ENCODE data around the gene TFR2.
A peak's percentile ranks its signal among the peaks of the same experiment; 100 is the strongest.

Gene TFR2

DNA sequence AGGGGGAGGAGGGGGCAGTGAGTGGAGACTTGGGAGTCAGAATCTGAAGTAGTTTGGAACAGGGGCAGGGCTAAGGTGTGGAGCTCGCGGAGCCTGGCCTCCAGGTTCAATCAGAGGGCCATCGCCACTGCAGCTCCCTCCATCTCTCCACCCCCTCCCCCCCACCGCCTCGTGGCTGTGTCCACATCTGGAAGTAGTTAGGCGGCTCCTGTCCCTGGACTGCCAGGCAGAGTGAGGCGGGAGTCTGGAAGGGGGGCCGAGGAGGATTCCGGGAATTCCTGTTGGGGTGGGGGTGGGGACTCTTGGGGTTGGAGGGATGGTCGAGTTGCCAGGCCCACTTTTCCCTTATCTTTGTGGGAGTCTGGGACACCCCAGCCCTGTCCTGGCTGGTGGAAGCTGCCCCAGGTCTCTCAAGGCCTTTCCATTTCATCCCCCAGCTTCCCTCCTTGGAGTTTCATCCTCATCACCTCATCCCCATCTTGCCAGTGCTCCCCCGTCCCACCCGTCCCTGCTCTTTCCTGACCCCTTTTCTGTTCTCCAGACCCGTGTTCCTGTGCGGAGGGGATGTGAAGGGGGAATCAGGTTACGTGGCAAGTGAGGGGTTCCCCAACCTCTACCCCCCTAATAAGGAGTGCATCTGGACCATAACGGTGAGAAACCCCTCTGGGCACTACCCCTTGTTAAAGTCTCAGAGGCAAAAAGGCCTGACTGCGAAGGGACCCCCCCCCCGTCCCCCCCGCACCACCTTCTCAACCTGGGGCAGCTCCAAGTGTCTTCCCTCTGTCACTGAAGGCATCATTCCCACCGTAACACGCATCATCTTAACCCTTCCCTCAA lies 38.2 kb downstream of the TFR2 start:
- Histone ChIP-seq H3K27me3 (no peaks in the 10 kb centered on the region), H3K4me3 (peak overlapping the region; percentile 65 to 80), H3K27ac (peak overlapping the region; percentile 77 to 91), H3K9me3 (no peaks in the 10 kb centered on the region), H3K4me1 (peaks cover 0 to 36% (median 25%) of the 10 kb centered on the region in 4 donors), H3K36me3 (peaks cover 0 to 6% (median 0%) of the 10 kb centered on the region in 3 donors)
- peak; percentile 88 to 92 for DNase-seq
- intact Hi-C loops (cut with DNase I; ENCODE audit: low total_unique reads): no loop called here
- TF ChIP-seq, protein P1, sequence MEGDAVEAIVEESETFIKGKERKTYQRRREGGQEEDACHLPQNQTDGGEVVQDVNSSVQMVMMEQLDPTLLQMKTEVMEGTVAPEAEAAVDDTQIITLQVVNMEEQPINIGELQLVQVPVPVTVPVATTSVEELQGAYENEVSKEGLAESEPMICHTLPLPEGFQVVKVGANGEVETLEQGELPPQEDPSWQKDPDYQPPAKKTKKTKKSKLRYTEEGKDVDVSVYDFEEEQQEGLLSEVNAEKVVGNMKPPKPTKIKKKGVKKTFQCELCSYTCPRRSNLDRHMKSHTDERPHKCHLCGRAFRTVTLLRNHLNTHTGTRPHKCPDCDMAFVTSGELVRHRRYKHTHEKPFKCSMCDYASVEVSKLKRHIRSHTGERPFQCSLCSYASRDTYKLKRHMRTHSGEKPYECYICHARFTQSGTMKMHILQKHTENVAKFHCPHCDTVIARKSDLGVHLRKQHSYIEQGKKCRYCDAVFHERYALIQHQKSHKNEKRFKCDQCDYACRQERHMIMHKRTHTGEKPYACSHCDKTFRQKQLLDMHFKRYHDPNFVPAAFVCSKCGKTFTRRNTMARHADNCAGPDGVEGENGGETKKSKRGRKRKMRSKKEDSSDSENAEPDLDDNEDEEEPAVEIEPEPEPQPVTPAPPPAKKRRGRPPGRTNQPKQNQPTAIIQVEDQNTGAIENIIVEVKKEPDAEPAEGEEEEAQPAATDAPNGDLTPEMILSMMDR (IDR thresholded peaks at IDR 0.05): no peak

DNA sequence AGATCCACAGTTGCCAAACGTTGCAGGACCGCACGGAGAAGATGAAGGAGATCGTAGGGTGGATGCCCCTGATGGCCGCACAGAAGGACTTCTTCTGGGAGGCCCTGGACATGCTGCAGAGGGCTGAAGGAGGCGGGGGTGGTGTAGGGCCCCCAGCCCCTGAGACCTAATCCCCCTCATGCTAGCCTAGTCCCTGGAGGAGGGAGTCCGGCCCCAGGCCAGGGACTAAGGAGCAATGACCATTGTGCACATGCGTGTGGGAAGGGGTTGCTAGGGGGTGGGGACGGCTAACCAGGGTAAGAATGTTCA lies 40.7 kb downstream of the TFR2 start:
- H3K4me1 ChIP-seq: peaks cover 0 to 36% (median 25%) of the 10 kb centered on the region in 4 donors
- TF ChIP-seq, protein P1 (IDR thresholded peaks at IDR 0.05): no peak
- intact Hi-C loops (cut with DNase I; ENCODE audit: low total_unique reads): no loop called here
- H3K27ac ChIP-seq: no peak overlapping the region
- DNase-seq: no peak
- no peaks in the 10 kb centered on the region for H3K27me3 ChIP-seq
- H3K9me3 ChIP-seq: no peaks in the 10 kb centered on the region
- H3K4me3 ChIP-seq: no peak overlapping the region
- H3K36me3 ChIP-seq: no peaks in the 10 kb centered on the region

DNA sequence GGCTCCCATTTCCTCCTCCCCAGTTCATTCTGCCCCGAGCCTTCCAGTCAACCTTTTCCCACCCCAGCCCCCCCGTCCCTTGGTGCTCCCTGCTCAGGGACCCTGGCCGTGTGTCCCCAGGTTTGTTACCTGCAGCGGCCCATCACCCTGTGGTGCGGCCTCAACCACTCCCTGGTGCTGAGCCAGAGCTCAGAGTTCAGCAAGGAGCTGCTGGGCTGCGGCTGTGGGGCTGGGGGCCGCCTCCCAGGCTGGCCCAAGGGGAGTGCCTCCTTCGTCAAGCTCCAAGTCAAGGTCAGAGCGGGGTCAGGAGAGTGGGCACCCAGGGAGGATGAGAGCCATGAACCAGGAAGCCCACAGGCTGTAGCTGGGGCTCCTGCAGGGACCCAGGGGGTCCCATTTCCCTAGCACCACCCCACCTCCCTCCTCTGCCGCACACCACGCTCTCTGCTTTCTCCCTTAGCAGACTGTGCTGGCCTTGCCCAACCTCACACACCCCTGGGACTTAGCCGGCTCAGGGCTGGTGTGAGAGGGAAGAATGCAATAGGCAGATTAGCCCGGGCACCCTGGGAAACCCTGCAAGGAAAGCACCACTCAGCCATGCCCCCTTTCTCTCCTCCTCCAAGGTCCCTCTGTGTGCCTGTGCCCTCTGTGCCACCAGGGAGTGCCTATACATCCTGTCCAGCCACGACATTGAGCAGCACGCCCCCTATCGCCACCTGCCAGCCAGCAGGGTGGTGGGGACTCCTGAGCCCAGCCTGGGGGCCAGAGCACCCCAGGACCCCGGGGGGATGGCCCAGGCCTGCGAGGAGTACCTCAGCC lies 41.2 kb downstream of the TFR2 start:
- intact Hi-C loops (cut with DNase I; ENCODE audit: low total_unique reads): no loop called here

DNA sequence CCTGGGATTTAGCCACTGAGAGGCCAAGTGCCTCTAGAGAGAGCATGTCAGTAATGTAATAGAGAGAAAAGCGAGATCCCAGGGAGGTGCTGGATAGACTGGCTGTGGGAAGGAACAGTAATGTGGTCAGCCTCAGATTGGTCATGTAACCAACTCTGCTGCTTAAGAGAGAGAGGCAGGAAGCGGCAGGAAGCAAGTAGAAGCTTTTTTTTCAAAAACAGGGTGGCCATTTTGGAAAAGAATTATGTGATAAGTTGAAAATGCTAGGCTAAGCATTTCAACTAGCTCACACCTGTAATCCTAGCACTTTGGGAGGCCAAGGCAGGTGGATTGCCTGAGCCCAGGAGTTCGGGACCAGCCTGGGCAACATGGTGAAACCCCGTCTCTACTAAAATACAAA lies 42.9 kb downstream of the TFR2 start:
- no peak for DNase-seq
- Histone ChIP-seq H3K9me3 (no peaks in the 10 kb centered on the region), H3K4me1 (peaks cover 0 to 22% (median 18%) of the 10 kb centered on the region in 4 donors), H3K27me3 (no peaks in the 10 kb centered on the region), H3K27ac (no peak overlapping the region), H3K4me3 (no peak overlapping the region), H3K36me3 (no peaks in the 10 kb centered on the region)
- intact Hi-C loops (cut with DNase I; ENCODE audit: low total_unique reads): no loop called here
- TF ChIP-seq, protein P1 (IDR thresholded peaks at IDR 0.05): no peak

More for the DNA sequence above, 41.2 kb downstream of the TFR2 start:
- H3K27ac ChIP-seq: no peak overlapping the region
- H3K4me3 ChIP-seq: no peak overlapping the region
- TF ChIP-seq, protein P1 (IDR thresholded peaks at IDR 0.05): no peak
- no peak for DNase-seq
- H3K27me3 ChIP-seq: no peaks in the 10 kb centered on the region
- peaks cover 0 to 32% (median 25%) of the 10 kb centered on the region in 4 donors for H3K4me1 ChIP-seq
- no peaks in the 10 kb centered on the region for H3K9me3 ChIP-seq
- no peaks in the 10 kb centered on the region for H3K36me3 ChIP-seq

DNA sequence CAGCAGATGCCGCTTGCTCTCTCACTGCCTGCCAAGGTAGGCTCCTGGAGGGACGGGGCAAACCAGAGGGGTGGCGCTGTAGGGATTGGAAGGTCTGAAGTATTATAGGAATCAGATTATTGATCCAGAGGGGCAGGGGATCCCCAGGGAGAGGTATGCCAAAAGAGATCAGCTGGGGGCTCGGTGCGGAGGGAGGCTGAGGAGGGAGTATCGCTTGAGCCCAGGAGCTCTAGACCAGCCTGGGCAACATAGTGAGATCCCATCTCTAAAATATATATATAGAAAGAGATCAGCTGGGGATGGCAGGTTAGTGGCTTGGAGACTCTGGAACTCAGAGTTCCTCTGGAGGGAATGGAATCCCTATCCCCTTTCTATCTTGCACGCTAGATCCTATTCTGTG lies 46.2 kb downstream of the TFR2 start:
- no peak for DNase-seq
- H3K4me1 ChIP-seq: peaks cover 0 to 3% (median 1%) of the 10 kb centered on the region in 4 donors
- TF ChIP-seq, protein P1 (IDR thresholded peaks at IDR 0.05): no peak
- H3K36me3 ChIP-seq: no peaks in the 10 kb centered on the region
- no peak overlapping the region for H3K27ac ChIP-seq
- H3K9me3 ChIP-seq: no peaks in the 10 kb centered on the region
- H3K4me3 ChIP-seq: no peak overlapping the region
- intact Hi-C loops (cut with DNase I; ENCODE audit: low total_unique reads): no loop called here
- peaks cover 0 to 24% of the 10 kb centered on the region in 2 donors for H3K27me3 ChIP-seq
